Bone marrow (tissue), 2 donors: Measurements from ENCODE around the gene EFHD2.
"Not testable (repeated sequence)": the region's sequence is repeated elsewhere in the genome, so short reads cannot be mapped to it uniquely, and the experiment has no call there.

ENCODE experiments used
- DNase-seq, 2 donors: peaks; one replicate each; lab custom pipeline; 2025; lab: John Stamatoyannopoulos, UW

The EFHD2 gene, protein sequence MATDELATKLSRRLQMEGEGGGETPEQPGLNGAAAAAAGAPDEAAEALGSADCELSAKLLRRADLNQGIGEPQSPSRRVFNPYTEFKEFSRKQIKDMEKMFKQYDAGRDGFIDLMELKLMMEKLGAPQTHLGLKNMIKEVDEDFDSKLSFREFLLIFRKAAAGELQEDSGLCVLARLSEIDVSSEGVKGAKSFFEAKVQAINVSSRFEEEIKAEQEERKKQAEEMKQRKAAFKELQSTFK

DNA sequence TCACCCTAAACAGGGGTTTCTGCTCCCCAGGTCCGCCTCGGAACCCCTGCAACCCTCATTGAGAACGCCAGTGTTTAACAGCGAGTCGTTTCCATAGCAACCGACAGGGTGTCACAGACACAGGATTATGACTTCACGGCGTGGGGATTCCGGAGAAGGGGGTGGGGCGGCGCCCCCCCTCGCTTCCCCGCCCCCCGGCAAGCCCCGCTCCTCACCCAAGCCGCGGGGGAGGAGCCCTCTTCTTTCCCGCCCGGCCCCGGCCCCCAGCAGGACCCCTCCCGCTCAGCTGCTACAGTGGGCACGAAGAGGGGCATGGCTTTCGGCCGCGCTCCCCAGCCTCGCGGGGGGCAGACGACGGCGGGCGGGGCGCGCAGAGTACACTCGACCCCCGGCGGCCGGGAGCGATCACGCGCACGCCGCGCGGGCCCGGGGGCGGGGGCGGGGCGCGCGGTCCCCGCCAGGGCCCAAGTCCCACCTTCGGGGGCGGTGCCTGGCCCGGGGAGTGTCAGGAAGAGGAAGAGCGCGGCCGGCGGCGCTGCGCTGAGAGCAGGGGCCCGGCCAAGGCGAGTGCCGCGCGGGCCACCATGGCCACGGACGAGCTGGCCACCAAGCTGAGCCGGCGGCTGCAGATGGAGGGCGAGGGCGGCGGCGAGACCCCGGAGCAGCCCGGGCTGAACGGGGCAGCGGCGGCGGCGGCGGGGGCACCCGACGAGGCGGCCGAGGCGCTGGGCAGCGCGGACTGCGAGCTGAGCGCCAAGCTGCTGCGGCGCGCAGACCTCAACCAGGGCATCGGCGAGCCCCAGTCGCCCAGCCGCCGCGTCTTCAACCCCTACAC is at the start of gene EFHD2:
EFHD2 (plus strand) TSS at position 501 of the 835 bp plus-strand sequence; CDS start at position 585, 84 bp downstream.
- DNase-seq: peak; percentile 54 to 67

DNA sequence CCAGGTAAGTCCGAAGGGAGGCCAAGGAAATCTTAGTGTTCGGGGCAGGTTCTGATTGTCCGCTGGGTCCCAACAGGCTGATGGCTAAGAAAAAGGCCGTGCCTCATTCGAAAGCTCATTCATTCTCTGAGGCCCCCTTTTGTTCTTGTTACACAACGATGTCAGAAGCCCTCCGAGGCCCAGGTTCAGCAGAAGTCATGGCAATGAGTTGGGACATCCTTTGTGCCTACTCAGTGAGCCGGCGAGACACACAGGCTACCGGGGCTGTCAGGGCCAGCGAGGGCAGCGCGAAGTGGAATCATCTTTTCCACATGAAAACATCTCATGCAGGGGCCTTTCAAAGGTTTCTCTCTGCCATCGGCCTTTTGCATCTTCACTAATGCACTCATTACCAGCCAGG is 49.0 kb upstream of the EFHD2 start:
- no peak for DNase-seq

DNA sequence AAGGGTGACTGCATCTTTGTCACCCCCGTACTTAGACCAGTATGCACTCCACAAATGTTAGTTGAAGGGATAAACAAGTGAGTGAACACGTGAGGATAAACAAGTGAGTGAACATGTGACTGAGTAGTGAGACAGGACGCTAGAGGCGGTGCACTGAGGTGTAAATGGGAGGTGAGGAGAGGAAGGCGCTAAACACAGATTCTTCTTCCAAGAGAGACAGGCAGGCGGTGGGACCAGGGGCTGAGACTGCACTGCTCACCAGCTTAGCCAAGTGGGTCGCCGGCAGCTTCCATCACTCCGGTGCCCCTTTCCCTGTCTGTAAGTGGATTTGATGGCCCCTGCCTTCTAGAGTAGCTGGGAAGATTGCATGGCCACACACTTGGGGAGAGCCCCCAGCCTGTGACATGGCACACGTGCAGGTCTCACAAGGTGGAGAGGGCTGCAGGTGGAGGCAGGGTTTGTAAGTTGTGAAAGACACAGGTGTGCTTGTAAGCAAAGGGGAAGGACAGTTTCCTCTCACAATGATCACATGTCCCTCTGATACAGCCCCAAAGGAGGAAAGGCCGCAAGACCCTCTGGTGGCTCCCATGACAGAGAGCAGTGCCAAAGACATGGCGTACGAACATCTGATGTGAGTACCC is 47.5 kb upstream of the EFHD2 start:
- DNase-seq: no peak

DNA sequence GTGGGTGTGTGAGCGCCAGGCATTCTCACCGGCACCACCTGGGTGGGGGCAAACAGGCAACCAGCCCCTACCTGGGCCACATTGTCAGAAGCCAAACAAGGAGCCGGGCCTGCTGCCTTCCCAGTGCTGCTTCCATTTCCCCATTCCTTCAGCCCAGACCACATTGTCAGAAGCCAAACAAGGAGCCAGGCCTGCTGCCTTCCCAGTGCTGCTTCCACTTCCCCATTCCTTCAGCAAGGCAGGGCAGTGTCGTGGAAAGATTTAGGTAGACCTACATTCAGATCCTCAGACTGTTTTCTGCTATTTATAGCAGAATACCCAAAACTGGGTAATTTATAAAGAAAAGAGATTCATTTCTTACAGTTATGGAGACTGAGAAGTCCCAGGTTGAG is 47.0 kb upstream of the EFHD2 start:
- DNase-seq: no peak

DNA sequence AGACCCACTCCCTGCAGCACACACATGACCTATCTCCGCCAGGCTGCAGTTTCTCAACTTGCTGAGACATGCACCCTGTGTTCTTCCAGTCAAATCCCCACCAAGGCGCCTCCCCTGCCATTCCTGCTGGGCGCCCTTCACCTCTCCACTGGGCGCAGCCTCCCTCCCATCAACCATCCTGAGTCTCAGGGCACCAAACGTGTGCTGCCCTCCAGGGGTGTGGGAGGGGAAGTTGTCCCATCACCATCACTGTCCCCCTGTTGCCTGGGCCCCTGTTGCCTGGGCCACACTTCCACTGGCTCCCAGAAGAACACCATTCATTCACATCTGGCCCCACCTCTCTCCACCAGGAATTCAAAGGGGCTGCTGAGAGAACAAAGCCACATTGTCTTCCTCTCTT is 44.9 kb upstream of the EFHD2 start:
- DNase-seq: no peak

DNA sequence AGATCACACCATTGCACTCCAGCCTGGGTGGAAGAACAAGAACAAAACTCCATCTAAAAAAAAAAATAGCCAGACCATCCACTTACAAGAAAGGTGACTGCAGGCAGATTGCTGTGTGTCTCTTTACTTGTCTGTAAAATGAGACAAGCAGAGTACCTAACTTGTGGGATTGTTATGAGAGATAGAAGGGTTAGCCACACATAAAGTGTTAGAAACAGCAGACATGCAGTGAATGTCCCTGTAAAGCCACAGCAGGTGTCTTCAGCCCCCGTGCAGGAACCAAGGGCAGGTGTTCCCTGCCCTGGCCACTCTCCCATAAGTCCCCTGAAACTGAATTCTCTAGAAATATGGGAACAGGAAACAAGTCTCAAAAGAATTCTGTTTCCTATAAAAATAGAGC is 40.8 kb upstream of the EFHD2 start:
- no peak for DNase-seq

DNA sequence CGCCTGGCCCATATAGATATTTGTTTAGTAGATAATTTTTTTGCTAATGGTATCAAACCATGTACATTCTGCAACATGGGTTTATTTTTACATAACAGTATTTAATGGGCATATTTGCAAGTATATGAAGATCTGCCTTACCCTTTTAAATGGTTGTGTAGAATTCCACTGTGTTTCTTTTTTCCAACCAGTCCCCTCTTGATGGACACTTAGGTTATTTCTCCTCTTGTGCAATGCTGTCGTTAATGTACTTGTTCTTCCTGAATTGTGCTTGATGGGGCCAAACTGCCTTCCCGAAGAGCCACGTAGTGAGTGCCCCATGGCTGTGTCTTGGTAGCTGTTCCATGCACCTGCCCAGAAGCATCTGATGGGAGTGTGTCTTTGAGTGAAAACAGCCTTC is 39.4 kb upstream of the EFHD2 start:
- no peak for DNase-seq

DNA sequence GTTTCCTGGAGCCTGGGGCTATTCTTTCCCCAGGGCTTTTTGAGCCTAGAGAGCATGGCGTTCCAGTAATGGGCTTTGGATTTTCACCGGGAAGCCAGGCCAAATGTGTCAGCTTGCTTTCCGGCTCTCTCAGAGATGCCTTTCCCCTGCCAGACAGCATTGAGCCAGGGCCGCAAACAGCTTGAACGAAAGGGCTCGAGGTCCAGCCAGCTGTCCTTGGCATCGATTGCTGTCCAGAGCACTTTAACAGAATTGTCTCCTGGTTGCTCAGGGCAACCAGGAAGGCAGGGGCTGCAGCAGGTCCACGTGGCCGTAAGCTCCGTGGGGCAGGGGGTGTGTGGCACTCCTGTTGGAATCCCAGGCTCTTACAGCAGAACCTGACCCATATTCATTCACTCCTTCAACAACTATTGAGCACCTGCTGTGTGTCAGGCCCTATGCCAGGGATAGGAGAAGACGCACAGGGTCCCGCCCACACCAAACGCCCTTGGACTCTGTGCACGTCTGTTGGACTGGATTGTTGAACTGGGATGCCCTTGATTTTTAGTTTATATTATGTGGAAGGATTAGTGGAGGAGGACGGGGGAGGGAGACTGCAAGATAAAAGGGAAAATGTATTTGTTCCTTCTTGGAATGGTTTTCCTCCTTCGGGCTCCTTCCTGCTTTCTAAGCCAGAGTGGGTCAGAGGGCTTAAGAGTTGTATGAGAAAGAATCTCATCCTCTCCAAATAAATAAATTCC is 38.7 kb upstream of the EFHD2 start:
- DNase-seq: no peak

DNA sequence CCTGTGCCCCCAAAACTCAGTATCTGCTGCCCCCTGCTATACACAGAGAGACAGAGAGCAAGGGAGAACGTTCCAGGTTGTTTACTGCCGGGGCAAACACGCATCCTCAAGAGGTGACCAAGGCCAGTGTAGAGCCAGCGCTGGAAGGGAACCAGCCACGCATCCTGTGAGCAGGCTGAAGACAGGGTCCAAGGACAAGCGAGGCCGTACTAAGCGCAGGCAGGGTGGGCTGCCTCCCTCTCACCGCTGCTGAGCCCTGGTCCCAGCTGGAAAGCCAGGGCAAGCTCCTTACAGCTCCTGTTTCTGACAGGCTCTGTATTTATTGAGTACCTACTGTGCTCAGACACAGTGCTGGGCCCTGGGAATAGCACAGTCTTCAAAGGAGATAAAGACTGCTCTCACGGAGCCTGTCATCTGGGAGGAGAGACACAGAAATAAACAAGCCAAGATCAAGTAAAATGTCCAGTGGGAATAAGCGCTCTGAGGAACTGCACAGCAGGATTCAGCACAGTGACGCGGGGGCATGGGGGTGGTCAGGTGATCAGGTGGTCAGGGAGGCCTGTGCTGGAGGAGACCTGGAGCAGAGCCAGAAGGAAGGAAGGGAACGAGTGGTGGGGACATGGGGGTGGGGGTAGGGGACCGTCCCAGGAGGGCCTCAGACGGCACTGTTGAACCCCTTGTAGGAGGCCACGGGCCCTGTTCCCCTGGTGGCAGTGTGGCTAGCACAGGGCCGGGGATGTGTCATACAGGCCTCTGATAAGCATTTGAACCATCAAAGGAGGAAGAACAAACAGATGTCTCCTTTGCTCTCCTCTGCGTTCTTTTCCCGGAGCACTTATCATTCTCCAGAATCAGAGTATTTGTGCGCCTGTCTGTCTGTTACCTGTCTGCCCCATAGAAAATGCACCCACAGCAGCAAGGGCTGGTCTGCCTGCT is 37.8 kb upstream of the EFHD2 start:
- no peak for DNase-seq

DNA sequence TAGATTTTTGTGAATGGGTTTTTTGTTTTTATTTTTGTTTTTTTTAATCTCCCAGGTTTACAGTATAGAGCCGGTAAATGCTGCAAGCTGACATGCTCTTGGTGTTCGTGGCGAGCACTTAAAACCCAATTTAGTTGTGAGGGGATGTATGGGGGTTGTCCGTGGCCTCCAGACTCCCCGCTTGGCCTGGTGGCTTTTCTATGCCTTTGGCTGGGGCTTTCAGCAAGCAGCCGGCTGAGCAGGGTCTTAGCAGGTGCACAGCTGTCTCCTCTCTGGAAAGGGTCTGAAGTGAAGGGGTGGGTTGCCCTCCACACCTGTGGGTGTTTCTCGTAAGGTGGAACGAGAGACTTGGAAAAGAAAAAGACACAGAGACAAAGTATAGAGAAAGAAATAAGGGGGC is 31.0 kb upstream of the EFHD2 start:
- no peak for DNase-seq

DNA sequence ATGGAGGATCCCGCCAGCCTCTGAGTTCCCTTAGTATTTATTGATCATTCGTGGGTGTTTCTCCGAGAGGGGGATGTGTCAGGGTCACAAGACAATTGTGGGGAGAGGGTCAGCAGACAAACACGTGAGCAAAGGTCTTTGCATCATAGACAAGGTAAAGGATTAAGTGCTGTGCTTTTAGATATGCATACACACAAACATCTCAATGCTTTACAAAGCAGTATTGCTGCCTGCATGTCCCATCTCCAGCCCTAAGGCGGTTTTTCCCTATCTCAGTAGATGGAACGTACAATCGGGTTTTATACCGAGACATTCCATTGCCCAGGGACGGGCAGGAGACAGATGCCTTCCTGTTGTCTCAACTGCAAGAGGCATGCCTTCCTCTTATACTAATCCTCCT is 30.5 kb upstream of the EFHD2 start:
- not testable (repeated sequence) for DNase-seq

DNA sequence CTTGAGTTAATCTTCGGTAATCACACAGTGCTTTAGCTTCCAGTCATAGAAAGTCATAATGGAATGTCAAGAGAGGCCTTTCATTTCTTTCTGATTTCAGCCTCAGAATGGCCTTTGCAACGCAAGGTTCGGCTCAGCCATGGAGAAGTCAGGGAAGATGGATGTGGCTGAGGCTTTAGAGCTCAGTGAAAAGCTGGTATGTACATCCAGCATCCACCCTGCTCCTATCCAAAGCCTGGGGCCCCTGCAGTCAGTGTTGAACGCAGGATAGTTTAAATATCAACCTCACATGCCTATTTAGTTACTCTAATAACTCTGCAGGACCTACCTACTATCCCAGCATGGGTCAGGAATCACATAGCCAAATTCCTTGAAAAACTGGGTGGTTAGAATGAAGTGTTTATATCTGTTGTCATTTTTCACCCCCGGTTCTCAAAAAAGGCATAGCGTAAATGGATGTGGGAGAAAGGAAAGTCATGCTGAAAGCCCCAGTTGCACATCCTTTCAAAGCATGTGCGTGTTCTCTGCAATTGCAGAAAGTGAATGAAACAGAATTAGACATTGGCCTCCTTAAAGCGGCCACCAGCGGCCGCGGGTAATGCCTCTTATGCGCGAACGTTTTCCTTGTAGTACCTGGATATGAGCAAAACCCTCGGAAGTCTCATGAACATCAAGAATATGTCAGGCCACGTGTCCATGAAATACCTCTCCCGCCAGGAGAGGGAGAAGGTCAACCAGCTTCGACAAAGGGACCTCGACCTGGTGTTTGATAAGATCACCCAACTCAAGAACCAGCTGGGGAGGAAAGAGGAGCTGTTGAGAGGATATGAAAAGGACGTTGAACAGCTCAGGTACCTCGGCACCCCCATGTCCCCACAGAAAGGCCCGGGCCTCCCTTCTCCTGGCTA is 28.8 kb upstream of the EFHD2 start:
- DNase-seq: no peak

DNA sequence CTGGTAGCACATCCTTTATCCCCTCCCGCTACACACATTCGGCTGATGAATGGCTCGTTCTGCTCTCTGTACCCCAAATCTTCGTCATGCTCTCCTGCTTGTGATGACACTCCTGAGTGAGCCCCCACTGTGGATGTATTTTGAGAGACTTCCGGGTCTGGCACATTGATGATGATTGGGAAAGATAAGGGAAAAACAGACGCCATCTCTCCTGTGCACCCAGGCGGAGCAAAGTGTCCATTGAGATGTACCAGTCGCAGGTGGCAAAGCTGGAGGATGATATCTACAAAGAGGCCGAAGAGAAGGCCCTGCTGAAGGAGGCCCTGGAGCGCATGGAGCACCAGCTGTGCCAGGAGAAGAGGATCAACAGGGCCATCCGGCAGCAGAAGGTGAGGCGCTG is 27.9 kb upstream of the EFHD2 start:
- no peak for DNase-seq

DNA sequence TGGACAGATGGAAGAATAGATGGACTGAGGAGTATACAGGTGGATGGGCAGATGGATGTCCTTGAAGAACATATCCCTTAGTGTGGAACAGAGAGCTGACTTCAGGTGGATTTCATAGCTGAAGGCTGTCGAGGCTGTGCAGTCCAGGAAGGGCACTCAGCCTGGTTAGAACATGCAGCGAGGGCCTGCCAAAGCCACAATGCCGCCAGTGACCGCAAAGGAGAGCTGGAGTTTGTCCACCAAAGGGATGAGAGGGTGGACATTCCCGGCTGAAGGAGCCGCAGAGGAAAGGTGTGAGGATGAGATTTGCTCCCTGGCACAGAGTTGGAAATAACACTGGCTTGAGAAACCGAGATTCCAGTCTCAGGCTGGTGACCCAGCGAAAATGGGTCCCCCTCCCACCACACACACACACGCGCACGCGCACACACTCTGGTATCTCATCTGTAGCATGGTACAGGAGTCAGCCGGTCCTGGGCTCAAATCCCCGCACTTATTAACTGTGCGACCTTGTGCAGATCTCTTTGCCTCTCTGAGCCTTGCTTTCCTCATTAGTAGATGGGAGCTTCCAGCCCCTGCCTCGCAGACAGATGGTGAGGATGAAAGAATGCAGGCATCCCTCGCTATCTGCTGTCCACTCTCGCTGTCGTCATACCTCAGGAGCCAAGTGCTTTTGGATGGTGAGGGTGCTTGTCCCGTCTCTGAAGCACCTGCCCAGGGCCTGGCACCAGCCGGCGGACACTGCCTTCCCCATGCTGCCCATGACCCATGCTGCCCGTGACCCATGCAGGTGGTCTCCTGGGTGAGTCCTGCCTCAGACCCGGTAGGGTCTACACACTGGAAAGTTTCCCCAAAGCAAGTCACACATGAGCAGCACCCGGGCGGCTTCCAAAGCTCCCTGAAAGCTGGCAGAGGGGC is 26.8 kb upstream of the EFHD2 start:
- no peak for DNase-seq

DNA sequence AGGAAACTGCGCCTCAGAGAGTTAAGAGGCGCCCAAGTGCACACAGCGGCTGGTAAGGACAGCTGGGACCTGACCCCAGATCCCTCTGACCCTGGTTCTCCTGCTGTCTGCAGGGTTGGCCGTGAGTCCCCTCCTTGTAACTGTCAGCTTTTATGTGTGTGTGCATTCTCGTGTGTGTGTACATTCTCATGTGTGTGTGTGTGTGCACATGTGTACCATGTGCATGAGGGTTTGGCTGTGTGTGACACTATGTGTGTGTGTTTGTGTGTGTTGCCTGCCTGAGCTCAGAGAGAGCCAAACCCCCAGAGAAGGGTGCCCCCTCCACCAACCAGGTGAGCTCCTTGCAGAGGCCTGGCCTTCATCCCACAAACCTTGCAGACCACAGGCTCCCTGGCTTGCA is 25.9 kb upstream of the EFHD2 start:
- DNase-seq: no peak

DNA sequence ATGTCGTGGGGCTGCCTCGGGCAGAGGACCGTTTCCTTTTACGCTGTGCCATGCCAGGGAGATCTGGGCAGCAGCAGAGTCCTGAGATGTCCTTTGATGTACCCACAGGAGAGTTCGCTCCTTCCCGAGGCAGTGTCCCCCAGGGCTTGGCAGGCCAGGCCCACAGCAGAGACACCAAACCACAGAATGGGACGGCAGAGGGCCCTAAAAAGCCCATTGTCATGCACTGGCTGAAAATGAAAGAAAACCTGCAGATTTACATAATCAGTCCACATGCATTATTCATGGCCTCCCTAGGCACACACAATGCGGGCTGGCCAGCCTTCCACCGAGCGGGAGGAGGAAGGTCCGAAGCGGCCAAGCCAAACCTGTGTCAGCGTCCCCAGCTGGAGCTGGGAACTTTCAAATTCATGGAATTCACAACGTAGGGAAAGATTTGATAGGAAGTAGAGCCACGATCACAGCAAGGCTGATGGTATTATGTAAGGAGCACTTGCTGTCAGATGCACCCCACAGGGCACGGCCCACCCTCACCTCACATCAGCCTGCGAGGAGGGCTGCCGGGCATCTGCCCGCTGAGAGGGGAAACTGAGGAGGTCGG is 25.3 kb upstream of the EFHD2 start:
- no peak for DNase-seq

DNA sequence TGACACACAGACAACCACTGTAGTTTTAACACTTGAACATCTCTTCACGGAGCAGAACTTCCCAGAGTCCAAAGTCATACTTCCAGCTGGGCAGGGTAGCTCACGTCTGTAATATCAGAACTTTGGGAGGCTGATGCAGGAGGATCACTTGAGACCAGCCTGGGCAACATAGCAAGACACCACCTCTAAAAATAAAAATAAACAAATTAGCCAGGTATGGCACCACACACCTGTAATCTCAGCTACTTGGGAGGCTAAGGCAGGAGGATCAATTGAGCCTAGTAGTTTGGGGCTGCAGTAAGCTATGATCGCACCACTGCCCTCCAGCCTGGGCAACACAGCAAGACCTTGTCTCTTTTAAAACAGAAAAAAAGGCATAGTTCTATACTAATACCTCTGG is 24.3 kb upstream of the EFHD2 start:
- DNase-seq: no peak

DNA sequence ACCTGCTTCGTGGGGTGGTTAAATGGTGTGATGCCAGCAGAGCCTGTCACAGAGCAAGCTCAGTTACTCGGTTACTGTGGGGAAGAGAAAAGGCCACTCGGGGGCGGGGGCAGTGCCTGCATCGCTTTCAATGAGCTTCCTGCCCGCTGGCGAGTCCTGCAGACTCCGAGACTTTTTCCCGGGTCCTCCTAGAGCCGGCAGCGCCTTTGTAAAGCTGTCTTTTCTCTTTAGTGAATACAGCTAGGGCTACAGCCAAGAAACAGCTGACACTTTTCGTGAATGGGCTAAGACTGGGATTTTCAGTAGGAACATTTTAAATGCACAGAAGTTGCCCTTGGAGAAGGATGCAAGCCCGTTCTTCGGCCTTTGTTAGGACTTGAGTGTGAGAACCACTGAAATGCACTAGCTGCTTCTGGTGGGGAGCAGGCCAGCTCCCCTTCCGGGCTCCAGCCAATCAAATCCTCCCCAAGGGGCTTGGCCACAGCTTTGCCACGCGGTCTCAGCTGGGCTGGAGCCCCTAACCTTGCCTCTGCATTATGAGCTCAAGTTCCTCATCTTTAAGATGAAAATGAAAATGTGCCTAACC is 23.4 kb upstream of the EFHD2 start:
- peak in 1 of 2 donors; percentile 24 for DNase-seq
